Skeletal muscle cell (primary cell): ENCODE measurements around the gene BRAT1.

Source experiments
- DNase-seq: peaks from one replicate; pipeline ENCODE4 v3.0.0-alpha.2; 2010; ENCODE audit warnings: low read depth
- H3K4me3 ChIP-seq: 2 replicates; pipeline ENCODE4 v1.5.1; 2011; ENCODE audit warnings: low read depth, mild to moderate bottlenecking, control low read depth, low read length, moderate library complexity

BRAT1 gene

GRCh38 chr7:2488681-2489080 lies 66.6 kb downstream of the BRAT1 start:
- H3K4me3 ChIP-seq, result no peak overlapping the region
- no peak for DNase-seq

- no peak overlapping the region for H3K4me3 ChIP-seq
- DNase-seq, result no peak
Measured at GRCh38 chr7:2488272-2488645, 67.1 kb downstream of the BRAT1 start.
